Hindlimb muscle (tissue), 1 donor: ENCODE results near the gene CCDC194. TPM values are rescaled to one million over a fixed set of nuclear protein-coding genes. Genes with fewer than 3 reads are reported as not detected.

Experiments
- DNase-seq: peaks from one replicate; pipeline ENCODE4 v3.0.0-alpha.2; 2013
- polyA plus RNA-seq: library from polyadenylated mRNA; unstranded; fragments of 120-200 nt; gene quantifications from one replicate; pipeline ENCODE4 v1.2.1, GENCODE V29; 2013; ENCODE audit not compliant: insufficient read length

Gene CCDC194
- not detected for polyA plus RNA-seq

GRCh38 chr19:17393914-17394313 lies at the start of gene CCDC194:
Gene CCDC194 (minus strand): TSS chr19:17394196. CDS start chr19:17394158, 38 bp downstream.
- no peak for DNase-seq

- no peak for DNase-seq
Observed at GRCh38 chr19:17441241-17442021, 47.4 kb upstream of the CCDC194 start.

DNA sequence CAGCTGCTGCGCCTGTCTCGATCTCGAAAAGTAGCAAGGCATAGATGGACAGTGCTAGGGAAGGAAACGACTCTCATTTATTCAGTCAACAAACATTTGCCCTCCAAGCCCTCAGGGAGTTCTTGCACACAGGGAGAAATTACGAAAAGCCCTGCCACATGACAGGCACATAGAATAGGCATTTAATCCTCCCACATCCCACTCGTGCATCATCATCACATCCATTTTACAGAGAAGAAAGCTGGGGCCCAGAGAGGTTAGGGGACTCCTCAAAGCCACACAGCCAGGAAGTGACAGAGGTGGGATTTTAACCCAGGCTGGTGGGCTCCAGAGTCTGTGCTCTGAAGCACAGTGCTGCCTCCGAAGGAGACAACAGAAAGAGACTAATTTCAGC lies 42.9 kb upstream of the CCDC194 start:
- DNase-seq = no peak

DNA sequence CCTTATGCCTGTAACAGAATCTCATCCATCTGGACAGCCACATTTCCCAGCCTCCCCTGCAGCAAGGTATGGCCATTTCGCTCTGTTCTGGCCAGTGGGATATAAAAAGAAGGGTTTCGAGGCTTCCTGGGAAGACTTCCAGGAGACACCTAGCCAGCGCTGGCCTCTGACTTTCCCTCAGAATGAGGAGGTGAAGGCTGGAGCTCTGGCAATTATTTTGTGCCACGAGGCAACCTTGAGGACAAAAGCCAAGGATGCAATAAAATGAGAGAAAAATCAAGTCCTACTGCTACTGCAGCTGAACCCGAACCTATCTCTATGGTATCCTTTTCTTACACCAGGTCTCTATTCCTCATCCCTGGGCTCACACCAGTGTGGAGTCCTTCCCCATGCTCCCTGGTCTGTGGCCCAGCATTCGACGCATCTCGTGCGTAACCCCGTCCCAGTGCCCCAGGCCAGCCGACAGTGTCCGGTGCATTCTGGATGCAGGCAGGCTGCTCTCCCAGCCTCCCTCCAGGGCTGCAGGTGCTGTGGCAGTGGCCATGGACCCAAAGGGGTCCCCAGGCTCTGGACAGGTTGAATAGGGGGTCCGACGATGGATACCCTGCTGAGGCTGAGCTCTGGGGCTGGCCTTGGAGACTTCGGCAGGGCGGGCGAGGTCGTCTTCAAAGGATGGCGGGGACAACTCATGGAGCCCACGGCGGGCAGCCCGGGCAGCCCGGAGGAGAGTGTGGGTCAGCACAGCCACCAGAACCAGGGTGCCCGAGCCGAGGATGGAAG lies 42.3 kb upstream of the CCDC194 start:
- no peak for DNase-seq

DNA sequence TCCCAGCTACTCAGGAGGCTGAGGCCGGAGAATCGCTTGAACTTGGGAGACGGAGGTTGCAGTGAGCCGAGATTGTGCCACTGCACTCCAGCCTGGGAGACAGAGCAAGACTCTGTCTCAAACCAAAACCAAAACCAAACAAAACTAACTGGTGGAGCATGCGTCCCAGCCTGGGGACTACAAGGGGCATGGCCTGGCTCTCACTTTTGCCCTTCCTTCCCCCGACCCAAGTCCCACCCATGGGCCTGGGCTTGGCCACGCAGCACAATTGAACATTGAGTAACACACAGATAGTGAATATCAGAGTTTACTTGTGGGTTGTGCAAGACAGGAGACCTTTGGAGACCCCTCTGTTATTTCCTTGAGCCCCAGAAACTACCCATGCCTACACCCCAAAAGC lies 41.2 kb upstream of the CCDC194 start:
- DNase-seq = no peak

DNA sequence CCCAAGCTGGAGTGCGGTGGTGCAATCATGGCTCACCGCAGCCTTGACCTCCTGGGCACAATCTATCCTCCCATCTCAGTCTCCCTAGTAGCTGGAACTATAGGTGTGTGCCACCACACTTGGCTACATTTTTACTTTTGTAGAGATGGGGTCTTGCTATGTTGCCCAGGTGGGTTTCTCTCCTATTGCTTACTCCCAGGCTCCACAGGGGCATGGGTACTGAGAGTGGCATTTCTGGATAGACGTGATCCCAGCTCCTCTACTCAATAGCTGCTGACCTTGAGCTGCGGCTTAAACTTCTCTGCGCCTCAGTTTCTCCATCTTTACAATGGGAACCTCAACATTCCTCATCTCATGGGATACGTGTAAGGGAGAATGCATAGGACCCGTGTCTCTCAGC lies 37.4 kb upstream of the CCDC194 start:
- no peak for DNase-seq

- no peak for DNase-seq
Observed at GRCh38 chr19:17429641-17430113, 35.7 kb upstream of the CCDC194 start.

- no peak for DNase-seq
Observed at GRCh38 chr19:17424743-17425365, 30.9 kb upstream of the CCDC194 start.

DNA sequence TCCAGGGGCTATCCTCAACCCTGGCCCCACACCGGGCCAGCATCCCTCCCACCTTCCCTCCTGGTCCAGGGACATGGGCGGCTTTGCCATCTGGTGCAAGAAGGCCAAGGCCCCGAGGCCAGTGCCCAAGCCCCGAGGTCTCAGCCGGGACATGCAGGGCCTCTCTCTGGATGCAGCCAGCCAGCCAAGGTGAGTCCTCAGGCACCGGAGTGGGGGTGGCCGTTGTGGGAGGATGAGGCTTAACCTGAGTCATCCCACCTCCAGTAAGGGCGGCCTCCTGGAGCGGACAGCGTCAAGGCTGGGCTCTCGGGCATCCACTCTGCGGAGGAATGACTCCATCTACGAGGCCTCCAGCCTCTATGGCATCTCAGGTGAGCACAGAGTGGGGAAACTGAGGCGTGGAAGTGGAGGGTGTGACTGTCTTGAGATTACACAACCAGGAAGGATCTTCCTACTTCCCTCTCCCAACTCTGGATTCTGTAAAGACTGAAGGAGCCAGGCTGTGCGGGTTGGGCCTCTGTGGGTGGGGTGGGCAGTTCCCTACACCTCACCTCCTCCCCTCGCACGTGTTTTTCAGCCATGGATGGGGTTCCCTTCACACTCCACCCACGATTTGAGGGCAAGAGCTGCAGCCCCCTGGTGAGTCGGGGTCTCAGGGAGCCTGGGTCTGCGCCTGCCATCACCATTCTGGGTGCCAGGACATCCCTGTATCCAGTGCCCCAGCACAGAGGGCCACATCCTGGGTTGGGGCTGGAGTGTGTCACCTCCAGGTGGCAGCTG lies 29.6 kb upstream of the CCDC194 start:
- no peak for DNase-seq

DNA sequence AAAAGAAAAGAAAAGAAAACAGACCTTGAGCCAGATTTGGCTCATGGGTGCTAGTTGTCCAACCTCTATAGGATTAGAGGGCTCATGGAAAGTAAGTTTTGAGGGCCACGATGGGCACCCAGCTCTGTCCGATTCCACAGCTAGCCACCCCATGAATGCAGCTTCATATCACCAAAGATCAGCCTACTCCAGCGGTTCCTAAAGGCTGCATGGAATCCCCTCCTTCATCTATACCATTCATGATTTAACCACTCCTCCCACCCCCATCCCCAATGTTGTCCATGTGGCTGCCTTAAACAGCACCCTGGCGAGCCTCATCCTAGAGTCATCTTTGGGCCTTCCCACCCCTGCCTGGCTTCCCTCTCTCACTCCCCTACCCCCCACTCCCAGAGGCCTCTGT lies 27.9 kb upstream of the CCDC194 start:
- no peak for DNase-seq

DNA sequence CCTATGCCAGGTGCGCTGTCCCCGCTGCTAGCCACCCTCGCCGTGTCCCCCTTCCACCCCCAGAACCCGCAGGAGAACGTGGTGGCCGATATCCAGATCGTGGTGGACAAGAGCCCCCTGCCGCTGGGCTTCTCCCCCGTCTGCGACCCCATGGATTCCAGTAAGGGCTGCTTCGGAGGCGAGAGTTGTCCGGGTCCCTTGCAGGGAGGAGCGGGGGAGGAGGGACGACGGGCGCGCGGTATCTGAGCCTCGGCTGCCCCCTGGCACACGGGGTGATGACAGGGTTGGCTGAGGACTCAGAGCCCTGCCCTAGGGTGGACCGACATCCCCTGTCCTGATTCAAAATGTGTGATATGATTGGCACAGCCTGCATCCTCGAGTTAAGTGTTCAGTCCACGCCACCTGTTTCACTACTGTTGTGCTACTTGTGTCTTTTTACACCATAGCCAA lies 26.5 kb upstream of the CCDC194 start:
- no peak for DNase-seq

DNA sequence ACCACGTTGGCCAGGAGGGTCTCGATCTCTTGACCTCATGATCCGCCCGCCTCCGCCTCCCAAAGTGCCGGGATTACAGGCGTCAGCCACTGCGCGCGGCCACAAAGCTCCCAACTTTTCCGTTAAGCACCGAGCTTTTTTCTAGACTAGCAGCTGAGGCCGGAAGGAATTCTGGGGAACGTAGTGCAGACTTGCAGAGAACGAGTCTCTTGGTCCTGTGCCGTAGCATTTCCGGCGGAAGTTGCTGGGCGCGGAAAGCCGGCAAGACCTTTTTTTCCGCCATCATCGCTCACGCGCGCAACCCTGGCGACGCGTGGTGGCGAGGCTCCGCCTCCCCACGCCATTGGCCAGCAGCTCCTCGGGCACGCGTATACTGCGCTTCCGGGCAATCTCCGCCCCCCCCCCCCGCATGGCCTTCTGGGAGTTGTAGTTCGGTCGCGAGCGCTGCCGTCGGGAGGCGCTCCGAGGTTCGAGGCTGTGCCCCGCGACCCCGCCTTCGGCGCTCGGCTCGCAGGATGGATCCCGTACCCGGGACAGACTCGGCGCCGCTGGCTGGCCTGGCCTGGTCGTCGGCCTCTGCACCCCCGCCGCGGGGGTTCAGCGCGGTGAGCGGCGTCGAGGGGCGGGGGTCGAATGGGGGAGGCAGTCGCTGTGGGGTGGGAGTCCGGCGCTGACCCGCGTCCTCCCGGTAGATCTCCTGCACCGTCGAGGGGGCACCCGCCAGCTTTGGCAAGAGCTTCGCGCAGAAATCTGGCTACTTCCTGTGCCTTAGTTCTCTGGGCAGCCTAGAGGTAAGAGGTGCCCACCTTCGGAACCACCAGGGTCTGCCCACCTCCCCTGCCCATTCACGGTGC lies 25.9 kb upstream of the CCDC194 start, which contains the start of gene MVB12A:
MVB12A (plus strand) TSS at position 427 of the 854 bp plus-strand sequence; CDS start at position 516, 89 bp downstream.
- DNase-seq = peak; percentile 100

GRCh38 chr19:17419154-17419620 lies 25.2 kb upstream of the CCDC194 start:
- DNase-seq = no peak

GRCh38 chr19:17418710-17419109 lies 24.7 kb upstream of the CCDC194 start:
- DNase-seq = no peak

GRCh38 chr19:17415121-17415520 lies 21.1 kb upstream of the CCDC194 start:
- no peak for DNase-seq

GRCh38 chr19:17414097-17414496 lies 20.1 kb upstream of the CCDC194 start:
- DNase-seq = no peak

DNA sequence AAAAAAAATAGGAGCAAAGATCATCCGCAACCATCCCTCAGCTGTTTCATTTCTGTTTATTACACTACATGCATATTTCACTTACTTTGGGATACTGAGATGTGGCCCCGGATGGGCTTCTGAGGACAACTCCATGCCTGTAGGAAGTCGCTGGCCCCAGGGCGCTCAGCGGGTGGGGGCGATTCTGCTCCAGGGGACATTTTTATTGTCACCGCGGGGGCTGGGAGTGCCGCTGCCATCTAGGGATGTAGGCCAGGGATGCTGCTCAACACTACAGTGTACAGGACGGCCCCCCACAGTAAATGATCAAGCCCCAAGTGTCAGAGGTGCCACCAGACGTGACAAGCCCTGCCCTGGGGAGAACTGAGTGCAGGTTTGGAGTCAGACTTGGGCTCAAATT lies 17.8 kb upstream of the CCDC194 start:
- no peak for DNase-seq

DNA sequence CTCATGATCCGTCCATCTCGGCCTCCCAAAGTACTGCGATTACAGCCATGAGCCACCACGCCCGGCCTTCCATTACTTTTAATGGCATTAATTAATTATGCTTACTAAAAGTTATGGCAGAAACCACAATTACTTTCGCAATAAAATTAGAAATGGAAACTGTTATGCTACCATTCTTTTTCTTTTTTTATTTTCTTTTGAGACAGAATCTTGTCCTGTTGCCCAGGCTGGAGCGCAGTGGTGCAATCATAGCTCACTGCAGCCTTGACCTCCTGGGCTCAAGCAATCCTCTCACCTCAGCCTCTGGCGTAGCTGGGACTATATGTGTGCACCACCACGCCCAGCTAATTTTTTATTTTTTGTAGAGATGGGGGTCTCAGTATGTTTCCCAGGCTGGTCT lies 16.0 kb upstream of the CCDC194 start:
- no peak for DNase-seq

DNA sequence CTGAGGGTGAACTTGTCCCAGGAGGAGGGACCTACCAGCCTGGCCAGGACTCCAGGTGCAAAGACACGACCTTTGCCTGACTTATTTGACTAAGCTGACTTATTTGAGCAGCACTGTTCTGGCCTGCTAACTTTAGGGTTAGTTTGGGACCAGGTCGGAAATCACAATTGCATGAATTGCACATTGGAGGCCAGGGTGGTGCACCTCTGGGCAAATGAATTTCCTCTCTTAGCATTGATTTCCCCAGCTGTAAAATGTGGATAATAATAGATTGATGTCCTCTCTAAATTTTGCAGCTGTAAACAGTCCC lies 12.8 kb upstream of the CCDC194 start:
- DNase-seq = no peak

DNA sequence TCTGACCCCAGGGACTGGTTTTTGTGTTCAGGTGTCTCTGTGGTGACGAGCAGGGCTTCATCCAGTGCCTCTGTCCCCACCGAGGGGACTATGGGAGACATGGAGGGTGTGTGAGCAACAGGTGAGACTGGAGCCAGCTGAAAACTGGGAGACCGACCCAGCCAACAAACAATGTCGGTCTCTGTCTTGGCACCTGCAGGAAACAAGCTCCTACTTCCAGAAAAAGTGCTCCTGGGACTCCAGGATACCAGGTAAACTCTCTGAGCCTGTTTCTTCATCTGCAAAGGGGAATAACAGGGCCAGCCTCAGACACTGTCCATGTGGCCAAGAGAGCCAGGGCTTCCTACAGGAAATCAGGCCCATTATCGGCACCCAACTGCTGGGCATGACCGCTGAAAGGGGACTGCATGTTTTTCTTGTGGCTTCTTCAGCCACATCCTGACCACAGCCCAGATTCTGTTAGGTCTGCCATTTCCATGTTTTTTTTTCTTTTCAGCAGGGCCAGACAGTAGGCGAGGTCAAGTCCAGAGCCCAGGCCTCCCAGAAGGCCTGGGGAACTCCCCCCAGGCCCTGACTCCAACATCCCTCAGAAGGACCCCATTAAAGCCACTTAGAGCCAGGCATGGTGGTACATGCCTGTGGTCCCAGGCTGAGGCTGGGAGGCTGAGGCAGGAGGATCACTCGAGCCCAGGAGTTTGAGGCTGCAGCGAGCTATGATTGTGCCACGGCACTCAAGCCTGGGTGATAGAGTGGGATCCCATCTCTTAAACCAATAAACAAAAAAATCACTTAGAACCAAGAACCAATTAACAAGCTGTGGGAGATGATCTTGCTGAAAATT lies 12.3 kb upstream of the CCDC194 start:
- no peak for DNase-seq
